GM21529 (cell line): ENCODE measurements around the gene PLXNB2.
A peak's percentile ranks its signal among the peaks of the same experiment; 100 is the strongest.
"Not testable (repeated sequence)": the region's sequence is repeated elsewhere in the genome, so short reads cannot be mapped to it uniquely, and the experiment has no call there.

Experiments
- ATAC-seq: cut with Tn5 transposase; IDR thresholded peaks from one replicate; pipeline ENCODE4 v1.9.1; 2021; ENCODE audit not compliant: unreplicated experiment

PLXNB2 gene

DNA sequence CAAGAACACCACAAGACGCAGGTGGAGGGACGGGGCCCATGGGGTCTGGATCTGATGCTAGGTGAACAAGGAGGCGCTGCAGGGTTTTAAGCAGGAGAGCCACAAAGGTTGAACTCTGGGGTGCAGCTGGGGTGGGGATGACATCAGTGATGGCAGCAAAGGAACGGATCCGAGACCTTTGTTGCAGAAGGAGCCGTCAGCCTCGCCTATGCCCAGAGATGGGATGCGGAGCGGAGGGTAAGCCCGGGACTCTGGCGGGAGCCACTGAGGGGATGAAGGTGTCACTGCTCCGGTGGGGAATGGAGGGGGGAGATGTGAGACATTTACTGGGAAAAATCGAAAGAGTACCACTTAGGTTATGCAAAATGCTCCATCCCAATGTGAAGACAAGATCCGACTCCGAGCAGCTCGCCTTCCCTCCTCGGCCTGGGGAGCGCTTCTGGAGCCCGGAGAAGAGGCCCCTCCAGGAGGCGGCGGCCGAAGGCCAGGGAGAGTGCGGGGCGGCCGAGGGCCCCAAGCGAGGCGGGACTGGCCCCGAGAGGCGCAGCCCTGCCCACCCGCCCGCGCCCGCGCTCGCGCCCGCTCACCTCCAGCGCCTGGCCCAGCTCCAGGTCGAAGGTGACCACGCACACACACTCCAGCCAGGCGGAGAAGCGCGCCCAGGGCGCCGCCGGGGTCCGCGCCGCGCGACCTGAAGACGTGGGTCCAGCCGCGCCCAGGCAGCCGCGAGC is 18.9 kb upstream of the PLXNB2 start:
- ATAC-seq, result no peak

DNA sequence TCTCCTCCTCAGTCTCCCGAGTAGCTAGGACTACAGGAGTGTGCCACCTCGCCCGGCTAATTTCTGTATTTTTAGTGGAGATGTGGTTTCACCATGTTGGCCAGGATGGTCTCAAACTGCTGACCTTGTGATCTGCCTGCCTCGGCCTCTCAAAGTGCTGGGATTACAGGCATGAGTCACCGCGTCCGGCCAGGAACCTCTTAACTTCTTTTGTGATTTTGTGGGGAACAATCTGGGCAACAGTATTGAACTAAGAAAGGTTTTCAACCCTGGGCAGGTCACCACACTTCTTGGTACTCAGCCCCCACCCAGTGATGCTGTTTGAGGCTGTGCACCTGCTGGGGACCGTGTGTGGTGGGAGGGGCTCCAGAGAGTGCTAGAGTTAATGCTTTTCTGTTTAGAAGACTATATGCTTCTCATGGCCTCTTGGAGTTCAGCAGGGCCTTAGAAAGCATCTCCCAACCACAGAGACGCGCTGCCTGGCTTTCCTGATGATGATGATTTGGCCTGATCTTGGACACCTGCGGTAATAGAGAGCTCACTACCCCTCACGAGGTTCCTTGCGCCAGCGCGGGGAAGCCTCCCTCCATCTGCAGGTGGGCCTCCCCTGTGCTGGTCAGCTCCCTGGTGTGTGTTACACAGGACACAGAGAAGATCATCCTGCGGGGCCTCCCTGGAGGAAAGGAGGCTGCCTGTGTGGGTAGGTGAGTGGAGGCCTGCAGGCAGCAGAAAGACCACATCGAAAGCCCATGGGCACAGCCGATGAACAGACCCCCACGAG is 18.2 kb upstream of the PLXNB2 start:
- ATAC-seq, result no peak

DNA sequence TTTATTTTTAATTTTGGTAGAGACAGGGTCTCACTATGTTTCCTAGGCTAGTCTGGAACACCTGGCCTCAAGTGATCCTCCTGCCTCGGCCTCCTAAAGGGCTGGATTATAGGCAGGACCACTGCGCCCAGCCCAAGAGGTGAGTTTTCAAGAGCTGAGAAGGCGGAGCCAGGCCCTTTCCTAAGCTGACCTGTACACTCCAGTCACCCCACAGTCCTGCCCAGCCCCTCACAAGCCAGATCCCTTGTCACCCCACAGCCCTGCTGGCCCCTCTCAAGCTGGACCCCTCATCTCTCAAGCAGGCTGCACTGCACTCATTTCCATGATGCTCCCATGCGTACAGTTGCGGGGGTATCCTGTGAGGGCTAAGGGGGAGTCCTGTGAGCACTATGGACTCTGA is 16.5 kb upstream of the PLXNB2 start:
- no peak for ATAC-seq

DNA sequence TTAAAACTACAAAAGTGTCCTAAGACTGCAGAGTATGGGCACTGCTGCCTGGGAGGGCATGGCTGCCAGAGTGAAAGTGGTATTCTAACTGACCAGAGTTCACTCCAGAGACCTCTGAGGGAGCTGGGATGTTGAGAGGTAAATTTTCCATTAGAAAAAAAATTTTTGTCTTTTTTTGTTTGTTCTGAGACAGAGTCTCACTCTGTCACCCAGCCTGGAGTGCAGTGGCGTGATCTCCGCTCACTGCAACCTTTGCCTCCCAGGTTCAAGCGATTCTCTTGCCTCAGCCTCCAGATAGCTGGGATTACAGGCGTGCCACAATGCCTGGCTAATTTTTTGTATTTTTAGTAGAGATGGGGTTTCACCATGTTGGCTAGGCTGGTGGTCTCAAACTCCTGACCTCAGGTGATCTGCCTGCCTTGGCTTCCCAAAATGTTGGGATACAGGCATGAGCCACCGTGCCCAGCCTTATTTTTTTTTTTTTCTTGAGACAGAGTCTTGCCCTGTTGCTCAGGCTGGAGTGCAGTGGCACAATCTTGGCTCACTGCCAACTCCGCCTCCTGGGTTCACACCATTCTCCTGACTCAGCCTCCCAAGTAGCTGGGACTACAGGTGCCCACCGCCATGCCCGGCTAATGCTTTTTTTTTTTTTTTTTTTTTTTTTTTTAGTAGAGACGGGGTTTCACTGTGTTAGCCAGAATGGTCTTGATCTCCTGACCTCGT is 15.1 kb upstream of the PLXNB2 start:
- not testable (repeated sequence) for ATAC-seq

DNA sequence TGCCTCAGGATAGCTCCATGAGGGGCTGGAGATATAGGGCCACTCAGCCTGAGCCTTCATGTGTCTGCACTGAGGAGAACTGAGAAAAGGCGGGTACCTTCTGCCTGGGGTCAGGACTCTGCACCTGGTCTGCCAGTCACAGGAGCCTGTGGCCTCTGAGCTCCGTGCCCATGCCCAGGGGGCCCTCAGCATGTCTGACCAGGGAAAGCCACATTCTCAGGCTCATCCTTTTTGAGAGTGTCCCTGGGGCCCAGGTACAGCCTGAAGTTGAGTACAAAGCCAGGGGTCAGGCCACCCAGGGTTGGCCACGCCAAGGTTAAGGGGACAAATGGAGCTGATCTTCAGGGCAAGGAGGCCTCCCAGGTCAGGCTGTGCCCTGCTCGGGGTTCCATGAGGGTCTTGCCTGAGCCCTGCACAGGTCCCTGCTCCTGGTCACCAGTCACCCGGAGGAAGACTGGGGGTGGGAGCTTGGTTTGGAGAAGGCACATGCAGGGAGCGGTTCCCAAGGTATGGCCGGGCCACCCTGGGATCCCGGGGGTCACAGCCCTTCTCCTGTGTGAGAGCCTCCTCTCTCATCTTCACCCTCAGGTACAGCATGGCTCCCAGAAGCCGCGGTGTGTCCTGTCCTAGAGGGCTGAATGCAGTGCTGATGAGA is 13.4 kb upstream of the PLXNB2 start:
- ATAC-seq, result no peak

DNA sequence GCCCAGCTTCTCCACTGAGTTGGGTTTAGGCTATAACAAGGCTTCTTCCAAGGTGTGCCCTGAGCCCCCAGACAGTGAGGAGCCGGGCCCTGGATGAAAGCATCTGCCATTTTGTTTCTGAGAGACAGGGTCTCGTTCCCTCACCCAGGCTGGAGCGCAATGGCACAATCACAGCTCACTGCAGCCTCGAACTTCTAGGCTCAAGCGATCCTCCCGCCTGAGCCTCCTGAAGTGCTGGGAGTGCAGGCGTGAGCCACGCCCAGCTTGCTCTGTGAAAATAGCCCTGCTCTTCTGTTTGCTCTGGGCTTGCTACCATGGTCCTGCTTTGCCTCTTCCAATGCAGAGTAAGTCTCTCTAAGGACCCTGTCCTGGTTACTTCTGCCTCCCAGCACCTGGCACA is 12.7 kb upstream of the PLXNB2 start:
- no peak for ATAC-seq

DNA sequence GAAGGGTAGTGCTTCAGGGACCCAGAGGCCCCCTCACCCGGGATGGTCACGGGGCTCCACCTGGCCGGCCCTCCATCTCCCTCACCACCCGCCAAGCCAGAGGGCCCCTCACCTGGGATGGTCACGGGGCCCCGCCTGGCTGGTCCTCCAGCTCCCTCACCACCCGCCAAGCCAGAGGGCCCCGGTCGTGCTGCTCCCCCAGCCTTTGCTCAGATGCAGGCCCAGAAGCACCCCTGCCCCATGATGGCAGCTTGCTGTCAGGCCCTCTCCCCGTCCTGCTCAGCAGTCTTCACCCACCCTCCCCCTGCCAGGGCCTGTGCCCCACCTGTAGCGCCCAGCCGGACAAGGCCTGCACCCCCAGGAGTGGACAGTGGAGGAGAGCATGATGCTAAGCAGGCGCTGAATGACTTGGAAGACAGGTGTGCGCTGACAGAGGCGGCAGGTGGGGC is 12.1 kb upstream of the PLXNB2 start:
- no peak for ATAC-seq

DNA sequence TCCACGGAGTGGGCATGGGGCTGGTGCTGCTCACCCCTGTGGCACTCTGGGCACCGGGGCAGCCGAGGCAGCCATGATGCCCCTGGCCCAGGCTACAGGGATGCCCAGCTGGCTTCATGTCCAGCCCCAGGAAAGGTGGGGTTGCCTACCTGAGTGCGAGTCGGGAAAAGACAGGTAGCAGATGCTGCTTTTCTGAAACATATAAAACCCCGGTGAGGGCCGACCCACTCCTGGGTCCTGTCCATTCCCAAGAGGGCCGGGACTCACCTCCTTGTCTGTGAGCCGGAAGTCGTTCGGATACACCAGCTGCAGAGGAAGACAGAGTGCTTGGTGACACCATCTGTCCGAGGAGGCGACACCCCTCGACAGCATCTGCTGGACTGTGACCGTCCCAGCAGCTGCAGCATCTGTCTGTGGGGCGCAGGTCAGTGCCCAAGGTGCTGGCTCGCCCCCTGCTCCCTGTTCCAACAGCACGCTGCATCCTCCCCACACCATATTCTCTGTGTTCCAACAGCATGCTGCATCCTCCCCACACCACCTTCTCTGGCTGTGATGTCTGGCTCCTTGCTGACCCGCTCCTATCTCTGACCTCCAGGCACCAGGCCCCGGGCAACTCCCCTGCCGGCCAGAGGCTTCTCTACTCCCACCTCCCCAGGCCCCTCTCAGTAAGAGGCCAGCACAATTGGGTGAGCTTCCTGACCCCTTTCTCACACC is 11.4 kb upstream of the PLXNB2 start:
- no peak for ATAC-seq

DNA sequence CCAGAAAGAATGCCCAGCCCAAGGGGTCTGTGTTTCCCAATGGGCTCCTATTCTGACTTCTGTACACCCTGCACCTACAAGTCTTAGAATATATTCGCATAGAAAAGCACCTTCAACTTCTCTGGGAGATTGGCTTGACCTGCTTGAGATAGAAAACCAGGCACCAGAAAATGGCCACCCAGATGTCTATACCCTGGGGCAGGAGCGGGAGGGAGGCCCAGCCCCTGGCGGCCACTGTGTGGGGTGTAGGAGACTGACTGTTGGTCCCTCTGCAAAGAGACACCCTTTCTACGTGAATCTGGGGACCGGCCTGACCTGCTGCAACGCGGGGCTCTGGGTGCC is 10.9 kb upstream of the PLXNB2 start:
- ATAC-seq, result no peak

DNA sequence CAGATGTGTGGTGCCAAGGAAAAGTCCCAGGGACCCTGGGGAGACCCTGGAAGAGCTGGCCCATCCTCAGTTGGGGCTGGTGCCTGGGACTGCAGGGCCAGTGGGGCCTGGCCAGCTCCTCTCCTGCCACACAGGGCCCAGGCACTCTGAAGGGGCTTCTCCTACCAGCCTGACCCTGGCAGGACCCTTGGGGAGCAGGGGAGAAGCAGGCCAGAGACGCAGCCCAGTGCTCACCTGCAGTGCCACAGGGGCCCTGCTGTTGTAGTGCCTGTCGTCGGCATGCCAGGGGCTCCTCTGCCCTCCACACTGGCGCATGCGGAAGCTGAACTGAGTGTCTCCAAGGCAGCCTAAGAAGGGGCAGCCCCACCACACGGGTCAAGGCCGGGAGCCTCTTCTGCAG is 10.2 kb upstream of the PLXNB2 start:
- no peak for ATAC-seq

DNA sequence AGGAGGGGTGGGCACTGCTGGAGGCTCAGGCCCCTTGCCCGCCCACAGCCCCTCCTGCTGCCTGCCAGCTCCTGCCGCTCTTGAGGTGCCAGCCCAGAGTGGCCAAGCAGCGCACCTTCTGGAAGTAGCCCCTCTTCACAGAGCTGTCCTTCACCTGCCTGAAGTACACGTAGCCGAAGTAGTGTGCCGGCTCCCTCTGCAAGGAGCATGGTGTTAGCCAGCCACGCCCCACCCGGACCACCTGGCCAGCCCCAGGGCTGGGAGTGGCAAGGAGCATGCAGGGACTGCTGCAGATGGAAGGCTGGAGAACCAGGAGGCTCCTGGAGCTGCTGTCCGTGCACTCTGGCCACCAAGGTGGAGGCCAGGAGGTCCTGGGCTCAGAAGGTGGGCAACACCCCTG is 9.7 kb upstream of the PLXNB2 start:
- no peak for ATAC-seq

DNA sequence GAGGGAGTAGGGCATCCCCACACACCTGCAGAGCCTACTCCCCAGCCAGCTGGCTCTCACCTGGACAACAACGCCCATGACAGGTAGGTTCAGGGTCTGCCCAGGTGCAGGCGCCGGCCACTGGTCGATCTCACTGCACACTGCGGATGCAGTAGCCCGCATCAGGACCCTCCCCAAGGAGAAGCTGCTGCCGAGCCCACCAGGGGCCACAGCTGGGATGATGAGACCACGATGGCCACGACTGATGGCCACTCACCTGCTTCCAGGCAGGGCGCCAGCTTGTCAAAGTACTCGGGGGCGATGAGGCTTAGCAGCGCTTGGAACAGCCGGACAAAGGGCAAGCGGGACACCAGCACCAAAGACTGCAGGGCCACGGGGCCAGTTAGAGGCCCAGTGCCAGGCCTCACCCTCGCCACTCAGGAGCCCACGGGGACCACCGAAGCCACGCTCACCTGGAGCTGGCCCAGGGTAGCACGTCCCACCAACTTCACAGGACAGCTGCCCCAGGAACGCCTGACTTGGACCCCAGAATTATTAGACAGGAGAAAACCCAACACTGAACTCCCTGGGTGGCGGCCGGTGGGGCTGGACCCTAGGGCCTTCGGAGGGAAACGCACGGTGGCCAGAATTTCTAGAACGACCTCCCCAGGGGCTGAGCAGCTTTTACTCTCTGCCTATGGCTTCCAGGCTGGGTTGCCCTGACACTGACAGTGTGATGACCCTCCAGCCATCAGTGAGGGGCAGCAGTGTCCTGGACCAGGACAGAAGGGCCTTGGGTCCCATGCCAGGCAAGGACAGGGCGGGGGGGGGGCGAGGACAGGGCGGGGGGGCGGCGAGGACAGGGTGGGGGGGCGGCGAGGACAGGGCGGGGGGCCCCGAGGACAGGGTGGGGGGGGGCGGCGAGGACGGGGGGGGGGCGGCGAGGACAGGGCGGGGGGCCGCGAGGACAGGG is 8.9 kb upstream of the PLXNB2 start:
- ATAC-seq, result no peak

DNA sequence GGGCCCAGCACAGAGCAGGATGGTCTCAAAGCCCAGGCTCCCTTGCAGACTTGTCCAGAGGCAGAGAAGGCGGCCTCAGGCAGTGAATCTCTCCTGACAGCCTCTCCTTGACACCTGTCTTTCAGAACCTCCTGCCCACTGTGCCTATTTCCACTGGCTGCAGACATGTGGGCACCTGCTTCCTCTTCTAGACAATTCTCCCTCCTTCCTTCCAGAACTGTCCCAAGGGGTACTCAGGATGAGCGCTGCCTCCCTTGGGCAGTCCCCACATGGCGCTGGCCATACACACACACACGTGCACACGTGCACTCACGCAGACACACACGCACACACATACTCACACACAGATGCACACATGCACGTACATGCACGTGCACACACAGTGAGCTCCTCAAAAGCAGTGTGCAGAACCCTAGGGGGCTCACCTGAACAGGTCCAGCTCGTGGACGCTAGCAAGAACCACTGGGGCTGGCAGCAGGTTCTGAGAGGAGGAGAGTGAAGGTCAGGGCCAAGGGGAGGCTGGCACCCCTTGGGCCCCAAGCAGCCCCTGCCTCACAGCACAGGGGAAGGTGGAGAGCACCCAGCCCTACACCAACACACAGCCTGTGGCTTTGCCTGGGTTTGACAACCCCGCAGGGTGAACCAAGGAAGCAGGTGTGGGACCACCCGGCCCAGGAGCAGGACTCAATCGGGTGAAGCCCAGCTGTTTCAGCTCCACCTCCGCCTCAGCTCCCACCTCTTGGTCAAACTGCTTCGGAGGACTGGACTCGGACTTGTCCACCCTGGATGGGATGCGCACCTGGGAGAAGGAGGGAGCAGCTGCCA is 8.1 kb upstream of the PLXNB2 start:
- ATAC-seq, result no peak

DNA sequence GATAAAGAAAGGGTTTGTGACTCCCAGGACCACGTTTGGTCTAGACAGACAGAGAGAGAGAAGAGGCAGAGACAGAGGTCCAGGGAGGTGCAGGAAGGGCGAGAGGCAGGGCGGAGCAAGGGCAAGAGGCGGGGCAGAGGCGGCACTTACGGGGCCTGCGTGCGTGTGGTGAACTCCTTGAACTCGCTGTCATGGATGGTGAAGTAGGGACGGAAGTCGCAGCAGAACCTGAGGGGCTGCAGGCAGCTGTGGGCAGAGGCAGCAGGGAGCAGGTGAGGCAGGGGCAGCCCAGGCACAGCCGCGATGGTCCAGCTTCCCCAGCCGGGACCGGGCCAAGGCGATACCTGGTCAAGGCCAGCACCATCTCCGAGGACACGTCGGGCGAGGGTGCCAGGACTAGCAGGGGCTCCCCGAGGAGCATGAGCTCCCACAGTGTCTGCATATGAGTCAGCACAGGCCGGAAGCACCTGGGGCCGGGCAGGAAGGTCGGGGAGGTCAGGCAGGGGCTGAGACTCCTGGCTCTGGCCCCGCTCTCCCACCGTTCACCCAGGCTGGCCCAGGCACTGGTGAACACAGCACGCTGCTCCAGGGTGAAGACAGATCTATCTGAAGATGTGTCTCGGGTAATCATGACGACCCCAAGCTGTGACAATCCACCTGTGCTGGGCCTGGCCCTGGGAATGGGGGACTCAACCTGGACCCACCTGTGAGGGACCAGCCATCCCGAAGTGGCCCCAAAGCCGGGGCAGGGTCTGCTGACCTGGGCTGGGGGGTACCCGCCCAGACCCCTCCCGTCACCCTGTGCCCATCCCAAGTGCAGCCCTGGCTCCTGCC is 7.2 kb upstream of the PLXNB2 start:
- peak; percentile 78 for ATAC-seq

DNA sequence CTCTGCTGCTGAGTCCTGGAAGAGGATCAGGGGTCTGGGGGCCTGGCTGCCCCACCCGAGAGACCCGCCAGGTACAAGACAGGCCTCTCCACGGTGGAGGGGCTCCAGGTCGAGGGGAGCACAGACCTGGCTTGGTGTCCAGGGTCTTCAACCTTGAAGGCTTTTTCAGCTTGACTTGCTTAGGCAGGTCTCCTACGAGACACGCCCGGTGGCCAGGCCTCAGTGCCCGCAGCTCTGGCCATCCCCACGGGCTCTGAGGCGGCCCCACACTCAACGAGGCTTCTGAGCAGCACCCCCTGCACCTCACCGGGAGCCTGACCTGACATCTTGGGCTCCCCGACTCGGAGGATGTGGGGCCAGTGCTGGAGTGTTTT is 6.6 kb upstream of the PLXNB2 start:
- no peak for ATAC-seq

DNA sequence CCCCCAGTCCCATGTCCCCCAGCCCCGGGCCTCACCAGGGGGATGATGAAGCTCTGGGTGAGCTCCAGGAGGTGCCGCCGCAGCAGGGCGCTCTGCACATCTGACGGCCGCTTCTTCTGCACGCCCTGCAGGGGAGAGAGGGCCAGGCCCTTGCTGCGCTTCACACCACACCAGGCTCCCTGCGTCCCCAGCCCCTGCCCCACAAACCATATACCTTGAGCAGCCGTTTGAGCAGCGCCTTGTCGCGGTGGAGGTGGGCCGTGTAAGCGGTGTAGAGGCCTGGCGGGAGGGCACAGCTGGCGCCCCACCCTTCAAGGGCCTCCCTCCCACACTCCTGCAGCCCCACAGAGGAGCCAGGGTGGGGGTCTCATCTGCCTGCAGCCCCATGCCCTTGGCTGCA is 6.2 kb upstream of the PLXNB2 start:
- ATAC-seq, result no peak

DNA sequence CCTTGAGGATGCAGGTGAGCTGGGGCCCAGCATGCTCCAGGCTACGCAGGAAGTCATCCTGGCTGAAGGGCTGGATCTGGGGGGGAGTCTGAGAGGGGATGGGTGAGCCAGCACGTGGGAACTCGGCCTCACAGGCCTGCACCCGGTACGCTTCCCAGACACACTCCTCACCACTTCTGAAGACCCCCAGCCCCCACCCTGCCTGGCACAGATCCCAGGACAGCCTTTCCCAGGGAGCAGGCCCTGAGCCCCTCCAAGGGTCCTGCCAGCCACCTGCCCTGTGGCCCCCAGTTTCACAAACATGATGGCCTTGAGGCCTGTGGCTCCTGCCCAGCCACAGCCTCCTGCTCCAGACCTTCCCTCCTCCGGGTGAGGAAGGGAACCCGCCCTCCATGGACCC is 5.6 kb upstream of the PLXNB2 start:
- ATAC-seq, result no peak

DNA sequence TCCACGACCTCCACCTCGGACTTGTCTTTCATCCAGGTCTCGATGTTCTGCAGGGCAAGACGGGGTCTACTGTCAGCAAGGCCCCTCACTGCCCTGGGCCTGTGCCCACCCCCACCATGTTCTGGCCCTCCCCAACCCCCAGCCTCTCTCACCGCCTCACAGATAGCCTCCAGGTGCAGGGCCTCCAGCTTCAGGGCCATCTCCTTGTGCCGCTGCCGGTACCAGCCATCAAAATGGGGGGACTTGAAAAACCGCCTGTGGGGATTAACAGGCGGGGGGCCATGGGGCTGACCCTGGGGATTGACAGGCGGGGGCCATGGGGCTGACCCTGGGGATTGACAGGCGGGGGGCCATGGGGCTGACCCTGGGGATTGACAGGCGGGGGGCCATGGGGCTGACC is 4.9 kb upstream of the PLXNB2 start:
- ATAC-seq, result no peak
